Body of pancreas (tissue), 4 donors: ENCODE results near the gene TMEM208.

Experiments
- POLR2A ChIP-seq, 3 donors: fragments of 450-650 bp; IDR thresholded peaks; one replicate each; pipeline ENCODE4 v1.6.1; 2016; ENCODE audit warnings: antibody characterized with exemption in 3 of 3, mild to moderate bottlenecking in 2 of 3
- TF ChIP-seq, protein P1 (sequence below), 7 experiments: fragments of 450-650 bp in 4 of 7; fragments of 200-600 bp in 3 of 7; sonication (generic) in 3 of 7; IDR thresholded peaks; one replicate each; pipeline ENCODE4 v1.5.1; 2016 to 2019; ENCODE audit warnings: antibody characterized with exemption in 7 of 7

DNA sequence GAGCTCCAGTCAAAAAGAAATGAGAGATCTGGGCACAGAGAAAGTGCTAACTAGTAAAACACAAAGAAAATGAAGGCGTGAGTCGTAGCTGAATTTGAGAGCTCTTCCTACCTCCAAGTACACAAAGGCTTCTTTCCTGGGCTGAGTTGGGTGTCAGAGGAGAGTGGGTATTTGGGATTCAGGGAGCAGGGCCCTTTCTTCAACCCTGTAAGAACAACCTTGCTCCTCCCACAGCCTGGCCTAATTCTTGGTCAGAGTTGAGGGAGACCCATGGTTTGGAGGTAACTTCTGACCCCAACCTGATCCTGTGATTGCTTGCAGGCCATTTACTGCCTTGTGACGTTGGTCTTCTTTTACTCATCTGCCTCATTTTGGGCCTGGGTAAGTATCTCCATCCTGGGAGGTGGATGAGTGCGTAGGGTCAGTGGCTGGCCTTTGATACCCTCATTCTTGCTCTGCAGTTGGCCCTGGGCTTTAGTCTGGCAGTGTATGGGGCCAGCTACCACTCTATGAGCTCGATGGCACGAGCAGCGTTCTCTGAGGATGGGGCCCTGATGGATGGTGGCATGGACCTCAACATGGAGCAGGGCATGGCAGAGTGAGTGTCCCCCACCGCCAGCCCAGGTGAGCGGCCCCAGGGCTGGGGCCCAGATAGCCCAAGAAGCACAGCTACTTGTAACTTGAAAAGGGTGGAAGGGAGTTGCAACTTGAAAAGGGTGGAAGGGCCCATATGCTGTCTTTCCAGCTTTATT, 1.3 kb downstream of the TMEM208 start:
- no peak for TF ChIP-seq POLR2A (IDR thresholded peaks at IDR 0.05)
- TF ChIP-seq, protein P1, sequence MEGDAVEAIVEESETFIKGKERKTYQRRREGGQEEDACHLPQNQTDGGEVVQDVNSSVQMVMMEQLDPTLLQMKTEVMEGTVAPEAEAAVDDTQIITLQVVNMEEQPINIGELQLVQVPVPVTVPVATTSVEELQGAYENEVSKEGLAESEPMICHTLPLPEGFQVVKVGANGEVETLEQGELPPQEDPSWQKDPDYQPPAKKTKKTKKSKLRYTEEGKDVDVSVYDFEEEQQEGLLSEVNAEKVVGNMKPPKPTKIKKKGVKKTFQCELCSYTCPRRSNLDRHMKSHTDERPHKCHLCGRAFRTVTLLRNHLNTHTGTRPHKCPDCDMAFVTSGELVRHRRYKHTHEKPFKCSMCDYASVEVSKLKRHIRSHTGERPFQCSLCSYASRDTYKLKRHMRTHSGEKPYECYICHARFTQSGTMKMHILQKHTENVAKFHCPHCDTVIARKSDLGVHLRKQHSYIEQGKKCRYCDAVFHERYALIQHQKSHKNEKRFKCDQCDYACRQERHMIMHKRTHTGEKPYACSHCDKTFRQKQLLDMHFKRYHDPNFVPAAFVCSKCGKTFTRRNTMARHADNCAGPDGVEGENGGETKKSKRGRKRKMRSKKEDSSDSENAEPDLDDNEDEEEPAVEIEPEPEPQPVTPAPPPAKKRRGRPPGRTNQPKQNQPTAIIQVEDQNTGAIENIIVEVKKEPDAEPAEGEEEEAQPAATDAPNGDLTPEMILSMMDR (IDR thresholded peaks at IDR 0.05), result no peak
